K562 (cell line): ENCODE data around the gene UPK3A. TPM values are rescaled to one million over a fixed set of nuclear protein-coding genes. Genes with fewer than 3 reads are reported as not detected.

Experiments used
- ATAC-seq: fragments of 200-7000 bp; cut with Tn5 transposase; 3 replicates; pipeline ENCODE4 v1.9.1; 2020; ENCODE audit warnings: moderate library complexity
- BruUV-seq: library from RNA; stranded (reverse); fragments of 400-500 nt; replicated peaks from 2 replicates; lab custom pipeline; 2021; lab: Mats Ljungman, UMichigan
- CTCF ChIA-PET: fragments of 300-600 bp; formaldehyde crosslinking; extraction: SDS; loops from one replicate; lab custom pipeline; 2021; ENCODE audit warnings: low intra/inter-chr PET ratio; lab: Yijun Ruan, JAX
- POLR2A ChIA-PET: fragments of 300-600, 350-650 bp; sonication (Branson Sonifier 250); formaldehyde crosslinking; extraction: SDS; loops from one replicate; lab custom pipeline; 2021; ENCODE audit warnings: antibody characterized with exemption, inconsistent platforms; lab: Yijun Ruan, JAX
- DNase-seq, 4 experiments: peaks; one replicate each; pipeline versions ENCODE4 v3.0.0 to v3.0.0-alpha.2; 2011 to 2018; ENCODE audit warnings: low spot score in 3 of 4, mixed read lengths in 3 of 4; ENCODE audit errors: extremely low read depth in 1 of 4
- FAIRE-seq: peaks from 2 replicates; lab custom pipeline; 2011; peaks lifted over from hg19 to GRCh38; lab: Jason Lieb, UNC
- H2AFZ ChIP-seq: 2 replicates; pipeline ENCODE4 v1.6.0; 2011; ENCODE audit warnings: low read depth, low read length, control low read depth, inconsistent platforms
- H3K27ac ChIP-seq: fragments of 200-600 bp; 3 replicates; pipeline ENCODE4 v1.8.0; 2011; ENCODE audit warnings: low read depth, mild to moderate bottlenecking, control low read depth, inconsistent platforms, low read length, moderate library complexity, mixed read lengths; ENCODE audit errors: extremely low read depth
- H3K27me3 ChIP-seq, 2 experiments: fragments of 300-600 bp in 1 of 2; 2 replicates in 1 of 2; 3 replicates in 1 of 2; pipeline versions ENCODE4 v1.6.0 to v1.8.0; 2011; ENCODE audit warnings: inconsistent platforms in 2 of 2, low read length in 2 of 2, mild to moderate bottlenecking in 1 of 2, mixed read lengths in 1 of 2, moderate library complexity in 1 of 2; ENCODE audit not compliant: control insufficient read depth in 2 of 2, insufficient read depth in 2 of 2
- H3K36me3 ChIP-seq: fragments of 300-600 bp; 3 replicates; pipeline ENCODE4 v1.8.0; 2011; ENCODE audit warnings: mild to moderate bottlenecking, low read length, inconsistent platforms; ENCODE audit not compliant: control insufficient read depth, insufficient read depth
- H3K4me1 ChIP-seq, 2 experiments: fragments of 200-600 bp in 1 of 2; replicated peaks in 1 of 2; 2 replicates in 1 of 2; 3 replicates in 1 of 2; pipeline versions ENCODE4 v1.5.1 to v1.8.0; 2011; ENCODE audit warnings: inconsistent platforms in 2 of 2, low read length in 2 of 2, mild to moderate bottlenecking in 1 of 2, mixed read lengths in 1 of 2, moderate library complexity in 1 of 2; ENCODE audit not compliant: control insufficient read depth in 2 of 2, insufficient read depth in 2 of 2
- H3K4me2 ChIP-seq: 2 replicates; pipeline ENCODE4 v1.6.1; 2011; ENCODE audit warnings: low read length, control low read depth, inconsistent platforms, mixed read lengths; ENCODE audit not compliant: insufficient read depth
- H3K4me3 ChIP-seq: fragments of 200-600 bp; sonication (generic), shearing (Covaris generic); 2 replicates; pipeline ENCODE4 v1.5.1; 2016; ENCODE audit warnings: control low read depth, inconsistent platforms
- H3K79me2 ChIP-seq: fragments of 200-600 bp; 3 replicates; pipeline ENCODE4 v1.8.0; 2011; ENCODE audit warnings: low read length, inconsistent platforms; ENCODE audit not compliant: control insufficient read depth, insufficient read depth
- H3K9ac ChIP-seq, 2 experiments: 2 replicates each; pipeline versions ENCODE4 v1.6.0 to v1.6.1; 2011; ENCODE audit warnings: low read depth in 2 of 2, low read length in 2 of 2, control low read depth in 1 of 2, inconsistent platforms in 1 of 2, mild to moderate bottlenecking in 1 of 2, mixed read lengths in 1 of 2; ENCODE audit not compliant: insufficient read depth in 1 of 2
- H3K9me1 ChIP-seq: one replicate; pipeline ENCODE4 v1.6.0; 2011; ENCODE audit warnings: inconsistent platforms, mild to moderate bottlenecking, low read length, moderate library complexity; ENCODE audit not compliant: control insufficient read depth, insufficient read depth
- H3K9me3 ChIP-seq: replicated peaks from 2 replicates; pipeline ENCODE4 v1.5.1; 2011; ENCODE audit warnings: low read depth, low read length, inconsistent platforms; ENCODE audit not compliant: control insufficient read depth, insufficient read depth
- H4K20me1 ChIP-seq: replicated peaks from 2 replicates; pipeline ENCODE4 v1.6.1; 2011; ENCODE audit warnings: low read length, inconsistent platforms, mixed read lengths; ENCODE audit not compliant: control insufficient read depth, insufficient read depth
- CREBBP ChIP-seq: IDR thresholded peaks from one replicate; pipeline ENCODE4 v1.6.1; 2012; ENCODE audit warnings: low read depth, mild to moderate bottlenecking, control low read depth, inconsistent platforms, low read length
- HMG20A ChIP-seq: fragments of 450-650 bp; formaldehyde crosslinking; conservative IDR thresholded peaks from 2 replicates; pipeline ENCODE4 v1.4.0; 2020; ENCODE audit warnings: mild to moderate bottlenecking, mixed read lengths
- HMGN3 ChIP-seq: IDR thresholded peaks from 2 replicates; pipeline ENCODE4 v1.6.1; 2011; ENCODE audit warnings: borderline replicate concordance, low read depth, mild to moderate bottlenecking, mixed read lengths, low read length; ENCODE audit not compliant: insufficient read length; ENCODE audit errors: extremely low read depth
- KLF1 ChIP-seq: fragments of 450-650 bp; IDR thresholded peaks from 2 replicates; pipeline ENCODE4 v1.6.1; 2016; ENCODE audit warnings: missing genetic modification characterization, missing compliant biosample characterization
- MAFK ChIP-seq: IDR thresholded peaks from 2 replicates; pipeline ENCODE4 v1.6.1; 2011; ENCODE audit warnings: low read length, improper control_type of control experiment
- MLX ChIP-seq, 2 experiments: fragments of 450-650 bp in 1 of 2; sonication (generic) in 1 of 2; formaldehyde crosslinking; conservative IDR thresholded peaks; 2 replicates each; pipeline versions ENCODE4 v1.4.0 to v1.8.1; 2020 to 2022; ENCODE audit warnings: mild to moderate bottlenecking in 1 of 2, missing genetic modification reagents in 1 of 2
- NR2C2 ChIP-seq, 2 experiments: fragments of 200-800 bp in 1 of 2; sonication (Bioruptor generic) in 1 of 2; sonication (generic) in 1 of 2; formaldehyde crosslinking in 1 of 2; IDR thresholded peaks; 2 replicates each; pipeline versions ENCODE4 v1.6.1 to v1.8.0; 2016 to 2022; ENCODE audit warnings: mild to moderate bottlenecking in 1 of 2, missing compliant biosample characterization in 1 of 2, missing genetic modification characterization in 1 of 2, missing genetic modification reagents in 1 of 2
- ZBTB12 ChIP-seq: fragments of 250-450 bp; sonication (Bioruptor Pico); IDR thresholded peaks from 2 replicates; pipeline ENCODE4 v1.4.0; 2020
- ZBTB2 ChIP-seq: fragments of 450-650 bp; IDR thresholded peaks from 2 replicates; pipeline ENCODE4 v1.6.1; 2016; ENCODE audit warnings: antibody characterized with exemption
- ZBTB33 ChIP-seq: sonication (generic); formaldehyde crosslinking; IDR thresholded peaks from 2 replicates; pipeline ENCODE4 v1.8.1; 2023; ENCODE audit warnings: mild to moderate bottlenecking, missing genetic modification reagents
- ZNF3 ChIP-seq: fragments of 250-450 bp; sonication (Bioruptor Pico); IDR thresholded peaks from 2 replicates; pipeline ENCODE4 v1.5.0; 2021; ENCODE audit warnings: mild to moderate bottlenecking, moderate library complexity
- ZNF785 ChIP-seq: fragments of 250-450 bp; sonication (Bioruptor Pico); IDR thresholded peaks from 2 replicates; pipeline ENCODE4 v1.4.0; 2020; ENCODE audit warnings: mild to moderate bottlenecking
- WGBS: fragments of 100-300 bp; shearing (Covaris generic); methylation state at CpG from one replicate; pipeline ENCODE4 v1.1.6; 2016; ENCODE audit warnings: low coverage, mixed read lengths; ENCODE audit not compliant: insufficient coverage; ENCODE audit errors: missing lambda C conversion rate; 5-methylcytosine and 5-hydroxymethylcytosine counted together
- in situ Hi-C: fragments of 300-500 bp; cut with MboI; formaldehyde crosslinking; loops from 4 replicates; pipeline ENCODE4 v1.15.0; 2018; ENCODE audit warnings: inconsistent platforms, mixed read lengths
- intact Hi-C: fragments of 100-400 bp; cut with micrococcal nuclease; formaldehyde crosslinking; loops from 2 replicates; pipeline ENCODE4 v1.14.2; 2022
- polyA plus RNA-seq, 8 experiments: library from polyadenylated mRNA; depleted of rRNA in 4 of 8; stranded (reverse) in 5 of 8; unstranded in 3 of 8; fragments of >200 nt; fragmentation: Nextera tagmentation in 2 of 8; fragmentation: Illumina TruSeq in 1 of 8; extraction: Ambion mirVana in 2 of 8; extraction: Trizol in 1 of 8; gene quantifications; 2 replicates each; pipeline versions ENCODE4 v1.2.1 to v1.2.3, GENCODE V29; 2011 to 2014; ENCODE audit warnings: inconsistent platforms in 1 of 8, missing spikeins in 1 of 8
- total RNA-seq, 7 experiments: library from RNA; depleted of rRNA in 6 of 7; stranded (reverse); fragments of >200 nt in 6 of 7; fragmentation: Illumina TruSeq in 2 of 7; extraction: Trizol in 2 of 7; gene quantifications; 2 replicates each; pipeline versions ENCODE4 v1.2.1 to v1.2.3, GENCODE V29; 2011 to 2021; ENCODE audit warnings: low replicate concordance in 1 of 7

Gene UPK3A
- total and polyA plus RNA-seq, 9 of the 15 experiments (the other 6 are each of a cell fraction or from before 2014, with no cell fraction given): not detected

- H3K9ac ChIP-seq: no peak overlapping the region
- no peak for TF ChIP-seq HMG20A (CRISPR knock-in tag)
- no peak for TF ChIP-seq ZBTB33 (CRISPR knock-in tag)
- TF ChIP-seq ZNF3 (CRISPR knock-in tag): no peak
- no peak for TF ChIP-seq CREBBP
- TF ChIP-seq MAFK: no peak
- TF ChIP-seq KLF1 (tag): no peak
- TF ChIP-seq ZBTB12 (CRISPR knock-in tag): no peak
- TF ChIP-seq NR2C2 (CRISPR knock-in tag; IDR thresholded peaks at IDR 0.05): no peak
- no peak for TF ChIP-seq NR2C2 (tag; IDR thresholded peaks at IDR 0.05)
- TF ChIP-seq ZNF785: no peak
- TF ChIP-seq HMGN3: no peak
- no peak for TF ChIP-seq MLX (CRISPR knock-in tag; conservative IDR thresholded peaks at IDR 0.05)
- TF ChIP-seq ZBTB2: no peak
- no peak overlapping the region for H3K4me2 ChIP-seq
- CTCF ChIA-PET: no interaction called here
- ATAC-seq: no peak
- no peak for FAIRE-seq
- intact Hi-C loops (loop anchor here (5.0 kb wide), 1 partner anchor 150 kb away; no protein-coding TSS in a partner anchor), in situ Hi-C loops (no loop called here)
- no peaks in the 10 kb centered on the region for H4K20me1 ChIP-seq
- no peaks in the 10 kb centered on the region for H3K79me2 ChIP-seq
- no peak overlapping the region for H2AFZ ChIP-seq
- H3K9me1 ChIP-seq: no peaks in the 10 kb centered on the region
- peaks cover 0 to 31% of the 10 kb centered on the region in 2 experiments; a peak in 3 of 5 replicates for H3K27me3 ChIP-seq
- WGBS: 4% methylated on average over 11 of the region's 12 CpGs
- POLR2A ChIA-PET: interaction anchor here (0.6 kb wide), 1 partner anchor 669 kb away, joined by 3 read pairs; no protein-coding TSS in a partner anchor
- H3K4me1 ChIP-seq: peaks cover 2 to 7% of the 10 kb centered on the region in 2 experiments; a peak in 2 of 5 replicates
- no TSS peak for BruUV-seq
- no peaks in the 10 kb centered on the region for H3K9me3 ChIP-seq
- H3K36me3 ChIP-seq: no peaks in the 10 kb centered on the region; the same call in 2 of the 3 replicates
- H3K27ac ChIP-seq: no peak overlapping the region
- no peak for DNase-seq
- no peak overlapping the region for H3K4me3 ChIP-seq
These were observed 2.3 kb downstream of the UPK3A start for GRCh38 chr22:45286854-45287551.
